CD4-positive, alpha-beta T cell treated with Interleukin-6 for 4 hours (primary cell): ENCODE results near the gene PDGFC.
"Not testable (repeated sequence)": the region's sequence is repeated elsewhere in the genome, so short reads cannot be mapped to it uniquely, and the experiment has no call there.

Source experiments
- DNase-seq: peaks from one replicate; pipeline ENCODE4 v3.0.0-alpha.2; 2020; ENCODE audit warnings: mixed read lengths

PDGFC gene

GRCh38 chr4:156896527-156896926 lies 75.1 kb downstream of the PDGFC start:
- DNase-seq: no peak

DNA sequence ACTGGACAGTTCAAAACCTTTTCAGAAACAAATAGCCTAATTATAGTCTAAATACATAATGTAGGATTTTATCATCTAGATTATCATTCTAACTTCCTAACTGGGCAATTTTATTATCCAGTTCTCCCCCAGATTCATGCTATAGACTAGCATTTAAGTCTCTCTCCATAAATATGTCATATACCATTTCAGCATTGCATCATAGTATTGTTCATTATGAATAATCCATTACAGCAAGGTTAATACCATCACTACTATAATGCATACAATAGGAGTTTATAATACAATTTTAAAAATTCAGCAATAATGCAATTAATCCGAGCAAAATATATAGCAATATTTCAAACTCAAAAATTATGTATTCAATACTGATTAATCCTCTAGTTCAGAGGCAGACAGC lies 77.4 kb downstream of the PDGFC start:
- DNase-seq: no peak

DNA sequence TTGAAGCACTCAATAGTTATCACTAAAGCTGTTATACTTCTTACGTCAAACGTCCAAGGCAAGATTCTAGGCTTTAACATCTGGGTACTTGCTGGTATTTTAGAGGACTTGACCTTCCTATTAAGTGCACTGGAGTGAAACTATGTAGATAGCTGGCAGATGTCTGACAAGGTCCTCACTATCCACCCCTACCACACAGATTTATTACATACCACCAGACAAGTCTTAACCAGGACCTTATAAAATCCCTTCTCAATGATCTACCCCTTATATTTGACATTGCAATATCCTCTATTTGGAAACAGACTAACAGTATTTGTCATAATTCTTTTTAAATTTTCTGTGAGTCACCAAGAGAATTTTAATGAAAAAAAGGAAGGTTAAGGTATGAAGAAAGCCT lies 78.8 kb downstream of the PDGFC start:
- no peak for DNase-seq

GRCh38 chr4:156889616-156890594 lies 81.7 kb downstream of the PDGFC start:
- DNase-seq: no peak

- DNase-seq: no peak
Observed at GRCh38 chr4:156888762-156889161, 82.8 kb downstream of the PDGFC start.

DNA sequence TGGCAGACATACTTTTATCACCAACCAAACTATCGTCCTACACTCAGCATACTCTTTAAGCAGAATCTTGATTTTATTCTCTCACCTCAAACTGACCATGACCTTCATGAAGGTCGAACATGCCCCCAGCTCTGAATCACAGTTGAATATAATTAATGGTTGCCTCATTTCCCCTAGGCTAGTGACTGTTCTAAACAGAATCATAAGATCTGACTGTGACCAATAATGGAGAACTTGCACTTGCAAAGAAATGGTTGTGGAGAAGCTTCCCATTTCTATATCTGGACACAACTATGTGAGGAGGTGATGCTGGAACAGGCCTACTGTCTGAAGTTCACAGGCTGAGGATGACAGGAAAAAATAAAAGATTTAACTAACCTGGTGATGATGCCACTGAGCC lies 85.1 kb downstream of the PDGFC start:
- no peak for DNase-seq

DNA sequence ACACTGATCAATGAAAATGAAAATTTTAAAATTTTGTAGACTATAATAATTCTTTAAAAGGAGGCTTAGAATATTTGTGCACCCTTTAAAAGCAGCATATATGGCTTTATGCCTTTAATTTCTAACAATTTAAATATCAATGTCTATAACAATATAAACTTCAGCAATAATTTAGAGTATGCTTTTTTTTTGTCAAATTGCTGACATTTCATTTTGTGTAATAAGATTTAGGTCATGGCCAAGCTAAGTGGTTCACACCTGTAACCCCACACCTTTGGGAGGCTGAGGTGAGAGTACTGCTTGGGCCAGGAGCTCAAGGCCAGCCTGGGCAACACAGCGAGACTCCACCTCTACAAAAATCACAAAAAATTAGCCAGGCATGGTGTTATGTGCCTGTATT lies 86.2 kb downstream of the PDGFC start:
- DNase-seq: no peak

DNA sequence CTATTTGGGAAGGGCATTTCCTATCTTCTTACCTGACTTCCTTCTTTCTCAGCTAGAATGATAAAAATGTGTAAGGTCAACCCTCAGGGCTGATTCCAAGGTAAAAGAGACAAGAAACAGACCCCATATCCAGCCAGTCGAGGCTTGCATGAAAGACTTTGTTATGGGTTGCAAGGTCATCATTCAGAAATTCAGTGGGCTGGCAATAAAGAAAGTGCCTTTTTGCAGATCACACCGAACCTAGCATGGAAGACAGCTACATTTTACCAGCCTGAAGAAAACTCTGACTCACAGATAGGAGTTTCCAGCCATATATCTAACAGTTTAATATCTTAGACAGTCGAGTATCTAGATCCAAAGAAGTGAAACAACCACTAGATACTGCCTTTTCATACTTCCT lies 87.4 kb downstream of the PDGFC start:
- DNase-seq: no peak

- no peak for DNase-seq
Observed at GRCh38 chr4:156875704-156876103, 95.9 kb downstream of the PDGFC start.

GRCh38 chr4:156875055-156875454 lies 96.5 kb downstream of the PDGFC start:
- no peak for DNase-seq

GRCh38 chr4:156873799-156874198 lies 97.8 kb downstream of the PDGFC start:
- no peak for DNase-seq

GRCh38 chr4:156870861-156871260 lies 100.7 kb downstream of the PDGFC start:
- no peak for DNase-seq

GRCh38 chr4:156870131-156870530 lies 101.5 kb downstream of the PDGFC start:
- no peak for DNase-seq

DNA sequence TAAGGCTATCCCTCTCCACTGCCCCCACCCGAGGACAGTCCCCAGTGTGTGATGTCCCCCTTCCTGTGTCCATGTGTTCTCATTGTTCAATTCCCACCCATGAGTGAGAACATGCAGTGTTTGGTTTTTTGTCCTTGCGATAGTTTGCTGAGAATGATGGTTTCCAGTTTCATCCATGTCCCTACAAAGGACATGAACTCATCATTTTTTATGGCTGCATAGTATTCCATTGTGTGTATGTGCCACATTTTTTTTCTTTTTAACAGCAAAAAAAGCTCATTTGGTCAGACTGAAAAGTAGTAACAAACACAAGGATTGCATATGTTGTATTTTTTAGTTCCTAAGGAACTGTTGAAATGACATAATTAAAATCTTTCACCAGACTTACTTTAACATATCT lies 105.5 kb downstream of the PDGFC start:
- DNase-seq: not testable (repeated sequence)

DNA sequence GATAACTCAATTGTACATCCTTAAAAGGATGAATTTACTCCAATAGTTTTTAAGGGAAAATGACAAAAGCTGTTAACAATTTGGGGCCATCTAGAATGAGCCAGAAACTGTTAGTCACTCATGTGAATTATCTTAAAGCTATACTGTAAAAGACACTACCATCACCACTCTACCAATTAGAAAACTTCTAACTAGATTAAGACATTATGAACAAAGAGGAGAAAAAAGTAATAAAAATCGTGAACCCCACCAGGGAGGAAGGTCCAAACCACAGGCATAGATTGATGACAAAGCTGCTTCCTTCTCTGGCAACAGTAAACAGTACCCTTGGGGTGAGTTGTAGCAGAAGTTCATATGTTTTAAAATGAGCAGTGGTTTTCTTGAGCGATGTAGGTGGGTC lies 106.1 kb downstream of the PDGFC start:
- no peak for DNase-seq

DNA sequence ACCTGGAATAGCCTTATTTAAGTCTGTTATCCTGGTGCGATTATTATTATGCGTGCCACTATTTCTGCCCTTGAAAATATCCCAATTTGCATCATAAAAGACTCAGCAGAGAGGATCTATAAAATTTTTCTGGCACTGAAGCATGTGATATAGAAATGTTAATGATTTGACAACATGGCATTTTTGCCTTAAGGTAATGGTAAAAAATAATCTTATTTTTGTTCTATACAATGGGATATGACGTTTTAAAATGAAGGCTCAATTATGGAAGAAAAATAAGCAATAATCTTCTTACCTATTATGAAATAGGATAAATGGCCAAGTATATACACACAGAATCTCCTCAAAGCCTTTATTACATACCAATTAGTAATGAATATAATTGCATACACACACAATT lies 113.5 kb downstream of the PDGFC start:
- DNase-seq: no peak

GRCh38 chr4:156838761-156839160 lies 132.8 kb downstream of the PDGFC start:
- DNase-seq: no peak

DNA sequence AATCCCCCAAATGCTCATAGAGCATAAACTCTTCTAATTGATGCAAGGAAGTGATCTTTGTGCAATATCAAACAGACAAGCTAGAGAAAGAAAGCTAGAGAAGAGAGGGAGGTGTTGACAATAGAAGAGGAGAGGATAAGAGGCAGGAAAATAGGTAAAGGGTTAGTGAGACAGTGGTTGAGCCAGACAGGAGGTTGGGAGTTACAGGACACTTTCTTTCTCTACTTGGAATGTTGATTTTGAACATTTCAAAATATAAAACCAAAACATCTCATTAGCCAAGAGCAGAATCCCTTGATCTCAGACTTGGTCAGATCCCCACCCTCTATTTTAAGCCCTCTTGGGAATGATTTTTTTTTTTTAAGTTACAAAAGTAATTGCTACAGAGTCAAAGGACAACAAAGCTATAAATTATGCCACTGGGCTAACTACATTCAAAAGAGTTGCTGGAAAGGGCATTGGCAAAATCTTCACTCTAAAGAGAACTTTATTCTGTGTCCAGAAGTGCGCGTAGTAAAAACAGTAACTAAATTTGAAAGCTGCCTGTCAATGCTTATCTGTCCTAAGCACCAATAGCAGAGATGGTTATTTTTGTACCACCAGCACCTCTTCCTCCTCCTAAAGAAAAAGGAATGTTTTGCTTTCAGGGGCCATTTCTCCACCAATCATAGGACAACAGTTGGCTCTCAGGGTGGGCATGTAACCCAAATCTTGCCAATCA lies 133.8 kb downstream of the PDGFC start:
- DNase-seq: no peak

DNA sequence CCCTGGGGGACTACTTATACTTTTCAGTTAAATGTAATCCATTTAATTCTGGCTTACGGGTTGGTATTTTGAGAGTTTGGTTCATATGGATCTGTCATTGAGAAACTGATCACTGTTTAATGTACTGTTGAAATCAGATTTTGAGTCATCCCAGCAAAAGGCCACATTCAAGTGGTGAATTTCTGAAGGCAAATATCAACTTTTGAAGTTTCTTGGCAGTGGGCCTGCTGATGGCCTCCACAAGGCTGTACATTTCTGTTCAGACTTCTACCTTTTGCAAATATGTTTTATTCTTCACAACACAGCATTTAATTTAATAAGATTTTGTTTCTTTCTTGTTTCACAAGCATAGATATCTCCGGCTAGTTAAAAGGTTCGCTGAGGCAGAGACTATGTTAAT lies 138.7 kb downstream of the PDGFC start:
- no peak for DNase-seq

- no peak for DNase-seq
Observed at GRCh38 chr4:156830351-156830750, 141.2 kb downstream of the PDGFC start.

DNA sequence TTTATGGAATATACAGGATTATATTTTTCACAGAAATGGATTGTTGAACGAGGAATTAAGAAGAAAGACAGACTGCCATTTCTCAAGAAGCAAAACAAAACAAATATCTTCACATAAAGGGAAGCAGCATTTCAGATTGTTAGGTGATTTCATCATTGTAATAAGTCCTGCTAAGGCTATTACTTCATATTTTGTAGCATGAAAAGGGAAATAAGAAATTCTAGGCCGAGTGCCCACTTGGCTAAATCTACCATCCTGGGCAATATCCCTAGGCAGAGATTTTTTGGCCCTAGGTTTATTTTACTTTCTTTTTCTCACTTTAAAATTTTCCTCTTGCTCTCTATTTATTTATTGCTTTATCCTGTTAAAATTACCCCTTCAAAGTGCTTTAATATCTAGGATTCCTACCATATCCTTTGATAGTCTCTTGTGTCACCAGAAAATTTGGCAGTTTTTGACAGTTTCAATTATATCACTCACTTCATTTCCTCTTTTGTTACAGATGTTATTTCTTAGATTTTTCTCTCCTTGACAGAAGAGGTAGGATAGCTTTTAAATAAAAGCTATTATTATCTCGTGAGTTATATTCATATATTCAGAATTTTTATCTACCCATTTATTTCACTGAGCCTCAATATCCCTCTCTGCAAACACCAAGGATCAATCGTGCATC lies 142.3 kb downstream of the PDGFC start:
- DNase-seq: no peak

- no peak for DNase-seq
Observed at GRCh38 chr4:156827519-156827918, 144.1 kb downstream of the PDGFC start.

DNA sequence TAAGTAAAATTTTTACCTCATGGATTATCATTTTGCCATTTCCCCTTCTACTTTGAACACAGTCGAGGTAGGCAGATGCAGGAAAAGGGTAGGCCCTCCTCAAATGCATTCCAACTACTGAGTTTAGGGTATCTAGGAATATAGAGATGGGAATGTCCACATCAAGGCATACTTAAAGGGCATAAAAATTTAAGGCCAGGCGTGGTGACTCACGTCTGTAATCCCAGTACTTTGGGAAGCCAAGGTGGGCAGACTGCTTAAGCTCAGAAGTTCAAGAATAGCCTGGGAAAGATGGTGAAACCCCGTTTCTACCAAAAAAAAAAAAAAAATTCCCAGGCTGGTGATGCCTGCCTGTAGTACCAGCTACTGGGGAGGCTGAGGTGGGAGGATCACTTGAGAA lies 146.5 kb downstream of the PDGFC start:
- no peak for DNase-seq
